Liver (tissue), 3 donors: ENCODE measurements around the gene DPYD.

ENCODE experiments used
- CTCF ChIP-seq: fragments of 150-350 bp; IDR thresholded peaks from 2 replicates; pipeline ENCODE4 v1.5.1; 2017; ENCODE audit warnings: improper control_type of control experiment, low read depth, low read length; ENCODE audit not compliant: missing input control
- EGR1 ChIP-seq, 2 donors: IDR thresholded peaks; 2 replicates each; pipeline ENCODE4 v1.6.1; 2016 to 2018; ENCODE audit warnings: antibody characterized with exemption in 2 of 2, low read depth in 2 of 2
- FOXA1 ChIP-seq: IDR thresholded peaks from 2 replicates; pipeline ENCODE4 v1.6.1; 2016; ENCODE audit warnings: antibody characterized with exemption
- RAD21 ChIP-seq, 2 donors: IDR thresholded peaks; 2 replicates each; pipeline ENCODE4 v1.6.1; 2016; ENCODE audit warnings: antibody characterized with exemption in 2 of 2, mild to moderate bottlenecking in 2 of 2
- REST ChIP-seq: IDR thresholded peaks from 2 replicates; pipeline ENCODE4 v1.6.1; 2016; ENCODE audit warnings: antibody characterized with exemption, mild to moderate bottlenecking
- RXRA ChIP-seq, 2 donors: IDR thresholded peaks; 2 replicates each; pipeline ENCODE4 v1.6.1; 2017 to 2018; ENCODE audit warnings: antibody characterized with exemption in 2 of 2, mild to moderate bottlenecking in 1 of 2
- TAF1 ChIP-seq: conservative IDR thresholded peaks from 2 replicates; pipeline ENCODE4 v1.6.1; 2016; ENCODE audit warnings: antibody characterized with exemption, mild to moderate bottlenecking
- YY1 ChIP-seq: IDR thresholded peaks from 2 replicates; pipeline ENCODE4 v1.6.1; 2016; ENCODE audit warnings: antibody characterized with exemption, mild to moderate bottlenecking
- ZBTB33 ChIP-seq: IDR thresholded peaks from 2 replicates; pipeline ENCODE4 v1.6.1; 2016; ENCODE audit warnings: antibody characterized with exemption
- donor health status: healthy.
- donor health status: healthy.

GRCh38 chr1:97883823-97884222 lies 37.0 kb downstream of the DPYD start:
- TF ChIP-seq CTCF = no peak
- TF ChIP-seq RAD21 (IDR thresholded peaks at IDR 0.05) = no peak
- no peak for TF ChIP-seq ZBTB33
- no peak for TF ChIP-seq TAF1
- no peak for TF ChIP-seq REST
- TF ChIP-seq RXRA (IDR thresholded peaks at IDR 0.05) = no peak
- no peak for TF ChIP-seq YY1
- TF ChIP-seq EGR1 (IDR thresholded peaks at IDR 0.05; ENCODE audit: low read depth in 2 of 2) = no peak
- no peak for TF ChIP-seq FOXA1
